DMS 273 (cell line): ENCODE results near the gene PROSER2.

ENCODE experiments used
- DNase-seq: peaks from one replicate; lab custom pipeline; 2025; ENCODE audit not compliant: unreplicated experiment; lab: John Stamatoyannopoulos, UW

The PROSER2 gene

GRCh38 chr10:11823122-11823988, at the start of gene PROSER2:
PROSER2 (plus strand) TSS chr10:11823356; CDS start chr10:11852078, 28,722 bp downstream.
- peak; percentile 81 for DNase-seq

- DNase-seq: no peak
These were observed 49.3 kb upstream of the PROSER2 start for GRCh38 chr10:11773761-11774441.

DNA sequence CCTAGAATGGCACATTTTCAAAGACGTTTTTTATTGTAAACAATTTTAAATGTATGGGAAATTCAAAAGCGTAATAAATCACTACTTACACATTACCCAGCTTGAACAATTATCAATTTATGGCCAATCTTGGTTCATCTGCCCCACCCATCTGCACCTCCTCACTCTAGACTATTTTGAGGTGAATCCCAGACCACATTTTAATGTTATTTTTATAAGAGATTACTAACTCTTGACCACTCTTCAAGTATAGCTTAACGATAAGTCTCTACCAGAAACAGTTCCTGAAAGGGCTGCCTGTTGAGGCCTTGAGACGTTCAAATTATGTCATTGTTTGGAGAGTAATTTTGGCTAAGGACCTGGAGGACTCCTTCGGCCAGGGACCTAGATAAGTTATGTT, 47.7 kb upstream of the PROSER2 start:
- no peak for DNase-seq

GRCh38 chr10:11776080-11776479, 47.1 kb upstream of the PROSER2 start:
- DNase-seq: no peak

GRCh38 chr10:11781114-11781513, 42.0 kb upstream of the PROSER2 start:
- DNase-seq: no peak

DNA sequence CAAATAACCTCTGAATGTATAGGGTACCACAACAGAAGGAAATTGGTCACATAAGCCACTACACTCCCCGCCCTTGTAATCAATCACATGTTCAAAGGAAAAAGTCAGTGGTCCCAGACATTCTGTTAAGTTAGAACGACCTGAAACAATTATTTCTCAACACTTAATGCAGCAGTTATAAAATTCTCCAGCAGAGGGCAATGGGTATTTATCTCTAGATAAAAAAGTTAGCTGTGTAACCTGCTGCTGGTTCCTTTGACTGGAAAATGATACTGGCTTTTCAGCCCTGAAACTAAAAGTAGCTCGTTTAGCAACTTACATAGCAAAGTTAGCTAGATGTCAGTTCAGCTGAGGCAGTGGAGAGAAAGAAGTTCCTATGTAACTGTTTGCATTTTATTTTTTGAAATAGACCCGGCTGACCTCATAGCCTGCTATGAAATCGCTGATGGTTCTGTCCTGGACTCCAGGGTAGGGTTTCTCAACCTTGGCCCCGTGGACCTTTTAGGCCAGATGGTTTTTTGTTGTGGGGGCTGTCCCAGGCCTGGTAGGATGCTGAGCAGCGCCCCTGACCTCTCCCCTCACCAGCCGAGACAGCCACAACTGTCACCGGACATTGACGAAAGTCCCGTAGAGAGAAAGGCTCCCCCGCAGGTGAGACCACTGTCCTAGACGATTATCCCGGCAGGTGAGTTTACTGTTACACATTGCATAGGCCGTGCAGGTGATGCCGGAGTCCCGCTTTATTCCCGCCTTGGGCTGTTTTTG, 40.2 kb upstream of the PROSER2 start:
- peak; percentile 77 for DNase-seq

- no peak for DNase-seq
These were observed 39.6 kb upstream of the PROSER2 start for GRCh38 chr10:11783558-11783865.

DNA sequence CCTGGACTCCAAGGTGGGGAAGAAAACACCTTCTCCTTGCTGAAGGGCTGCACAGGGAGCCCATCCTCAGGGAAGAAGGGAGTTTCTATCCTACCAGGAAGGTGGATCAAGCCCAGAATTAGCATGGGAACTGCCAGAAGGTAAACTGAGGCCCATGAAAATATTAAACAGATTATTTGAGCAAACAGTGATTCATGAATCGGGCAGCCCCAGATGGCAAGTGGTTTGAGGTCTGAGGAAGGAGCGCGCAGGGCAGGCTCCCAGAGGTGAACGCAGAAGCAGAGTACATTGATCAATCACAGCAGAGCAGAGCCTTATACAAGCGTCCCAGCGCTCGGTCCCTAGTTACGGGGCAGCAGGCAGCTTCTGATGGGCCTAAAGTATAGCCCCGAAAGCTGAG, 35.8 kb upstream of the PROSER2 start:
- DNase-seq: no peak

- DNase-seq: no peak
These were observed 35.3 kb upstream of the PROSER2 start for GRCh38 chr10:11787846-11788245.

DNA sequence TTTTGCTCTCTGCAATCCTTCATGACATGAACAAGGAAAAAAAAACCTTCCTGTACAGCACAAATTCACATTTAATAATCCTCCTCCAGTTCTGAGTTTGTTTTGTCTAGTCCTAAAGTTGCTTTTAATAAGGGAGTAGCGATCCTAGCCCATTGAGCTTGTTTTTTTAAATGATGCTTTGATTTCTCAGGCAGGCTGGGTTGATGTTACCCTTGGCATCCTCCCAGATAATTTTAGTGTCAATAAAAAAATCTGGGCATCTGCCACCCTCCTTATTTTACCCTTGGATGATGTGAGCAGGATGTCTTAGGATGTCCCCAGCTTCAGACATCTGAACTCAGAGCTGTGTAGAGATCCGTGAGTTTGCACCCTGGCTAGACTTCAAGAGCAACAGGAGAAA, 33.9 kb upstream of the PROSER2 start:
- peak; percentile 3 for DNase-seq

DNA sequence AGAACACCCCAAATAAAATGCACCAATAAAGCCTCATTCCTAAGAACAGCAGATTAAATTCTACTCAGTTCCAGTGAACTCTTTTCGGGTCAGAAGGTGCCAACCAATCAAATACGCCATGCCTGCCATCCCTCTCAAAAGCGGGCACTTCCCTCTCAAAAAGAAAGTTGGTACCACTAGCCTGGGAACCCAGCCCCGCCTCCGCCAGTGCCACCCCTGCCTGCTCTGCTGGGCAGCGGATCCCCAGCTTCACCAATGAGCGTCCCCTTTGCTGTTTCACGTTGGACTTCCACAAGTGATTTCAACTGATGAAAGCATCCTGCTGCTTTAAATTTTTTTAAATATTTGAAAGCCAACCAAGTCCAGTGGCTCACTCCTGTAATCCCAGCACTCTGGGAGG, 33.2 kb upstream of the PROSER2 start:
- no peak for DNase-seq

GRCh38 chr10:11793762-11794479, 29.2 kb upstream of the PROSER2 start:
- no peak for DNase-seq

GRCh38 chr10:11794566-11794965, 28.6 kb upstream of the PROSER2 start:
- no peak for DNase-seq

DNA sequence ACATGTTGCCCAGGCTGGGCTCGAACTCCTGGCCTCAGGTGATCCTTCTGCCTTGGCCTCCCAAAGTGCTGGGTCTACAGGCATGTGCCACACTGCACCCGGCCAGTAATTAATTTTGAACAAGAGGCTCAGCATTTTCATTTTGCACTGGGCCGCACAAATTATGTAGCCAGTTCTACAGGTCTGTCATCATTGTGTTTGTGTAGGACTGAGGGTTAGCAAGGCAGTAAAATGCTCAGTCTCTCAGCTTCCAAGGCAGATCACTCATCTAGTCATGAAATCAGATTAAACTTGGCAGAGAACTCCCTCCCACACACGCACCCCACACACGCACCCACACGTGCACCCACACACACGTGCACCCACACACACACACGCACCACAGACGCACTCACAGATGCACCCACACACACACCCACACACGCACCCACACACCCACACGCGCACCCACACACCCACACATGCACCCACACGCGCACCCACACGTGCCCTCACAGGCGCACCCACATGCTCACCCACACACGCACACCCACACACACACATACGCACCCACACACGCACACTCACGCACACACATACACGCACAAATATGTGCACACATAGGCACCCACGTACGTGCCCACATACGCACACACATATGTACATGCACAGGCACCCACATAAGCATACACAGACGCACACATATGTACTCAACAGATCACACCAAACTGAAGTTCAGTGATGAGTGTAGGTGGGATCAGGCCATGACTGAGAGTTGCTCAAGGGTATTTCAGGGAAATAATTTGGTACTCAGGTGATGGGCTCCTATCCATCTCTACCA, 27.8 kb upstream of the PROSER2 start:
- no peak for DNase-seq

DNA sequence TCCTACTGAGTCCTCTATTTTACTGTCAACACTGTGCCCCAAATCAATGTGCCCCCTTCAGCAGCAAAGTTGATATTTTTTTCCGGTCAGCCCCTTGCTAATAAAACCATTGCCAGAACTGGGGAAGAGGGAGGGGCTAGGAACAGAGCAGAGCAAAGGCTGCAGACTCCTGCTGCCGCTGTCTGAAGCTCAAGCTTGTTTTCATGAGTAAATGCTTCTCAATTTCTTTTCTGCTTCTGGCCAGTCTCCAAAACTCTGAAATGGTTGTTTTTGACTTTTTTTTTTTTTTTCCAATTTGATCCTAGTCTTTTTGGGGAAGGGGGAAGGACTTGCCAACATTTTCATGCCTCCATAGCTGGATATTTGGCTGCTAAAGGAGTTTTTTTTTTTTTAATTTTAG, 26.7 kb upstream of the PROSER2 start:
- no peak for DNase-seq

GRCh38 chr10:11797281-11797680, 25.9 kb upstream of the PROSER2 start:
- DNase-seq: no peak

- DNase-seq: no peak
These were observed 25.1 kb upstream of the PROSER2 start for GRCh38 chr10:11797847-11798633.

GRCh38 chr10:11798845-11799735, 24.1 kb upstream of the PROSER2 start:
- no peak for DNase-seq

DNA sequence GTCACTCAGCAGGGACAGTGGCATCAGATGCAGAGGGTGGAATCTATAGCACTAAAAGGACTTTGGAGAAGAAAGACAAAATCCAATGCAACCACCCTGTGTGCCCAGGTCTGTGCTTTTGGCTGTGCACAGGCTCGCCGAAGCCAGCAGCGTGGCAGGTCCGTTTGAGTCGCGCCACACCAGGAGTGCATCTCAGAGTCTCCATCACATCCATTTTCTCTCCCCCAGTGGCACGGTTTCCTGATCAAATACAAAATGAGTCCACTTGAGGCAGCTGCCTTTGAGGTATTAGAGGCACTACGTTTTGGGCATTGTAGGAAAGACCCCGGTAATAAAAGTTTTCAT, 23.4 kb upstream of the PROSER2 start:
- no peak for DNase-seq
